CD4-positive, alpha-beta T cell treated with Interleukin-1 beta for 1 hour (primary cell): ENCODE measurements around the gene MYZAP.

Experiments used
- DNase-seq, 2 donors: peaks; one replicate each; pipeline ENCODE4 v3.0.0-alpha.2; 2020 to 2022

MYZAP gene

GRCh38 chr15:57565311-57565710 lies 26.4 kb upstream of the MYZAP start:
- DNase-seq: peak; percentile 51 to 67

DNA sequence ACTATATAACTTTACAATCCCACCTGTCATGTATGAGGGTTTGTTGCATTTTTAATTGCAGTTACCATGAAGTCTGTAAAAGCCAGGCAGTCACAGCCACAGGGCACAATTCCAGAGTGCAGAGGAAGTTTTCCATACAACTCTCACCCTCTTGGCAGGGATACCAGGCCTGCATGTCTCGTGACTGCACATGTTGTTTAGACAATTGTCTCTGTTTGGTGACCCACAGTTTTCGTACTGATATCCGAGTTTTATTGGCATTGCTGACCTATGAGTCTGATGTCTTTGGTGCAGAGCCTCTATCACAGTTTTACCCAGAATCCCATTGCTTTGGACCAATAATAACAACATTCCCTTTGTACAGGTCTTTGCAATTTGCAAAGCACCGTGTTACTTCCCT lies 24.9 kb upstream of the MYZAP start:
- DNase-seq: no peak

GRCh38 chr15:57567891-57568290 lies 23.8 kb upstream of the MYZAP start:
- DNase-seq: no peak

GRCh38 chr15:57568299-57568698 lies 23.4 kb upstream of the MYZAP start:
- DNase-seq: no peak

DNA sequence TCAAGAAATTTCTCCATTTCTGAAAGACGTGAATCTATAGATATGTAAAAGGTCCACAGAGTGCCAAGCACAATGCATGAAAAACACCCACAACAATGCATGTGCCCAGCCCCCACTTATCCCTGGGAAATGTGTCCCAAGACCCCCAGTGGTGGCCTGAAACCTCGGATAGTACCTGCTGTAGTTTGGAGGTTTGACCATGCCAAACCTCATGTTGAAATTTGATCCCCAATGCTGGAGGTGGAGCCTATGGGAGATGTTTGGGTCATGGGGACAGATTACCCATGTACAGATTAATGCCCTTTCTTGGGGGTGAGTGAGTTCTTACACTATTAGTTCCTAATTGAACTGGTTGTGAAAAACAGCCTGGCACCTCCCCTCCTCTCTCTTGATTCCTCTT lies 21.4 kb upstream of the MYZAP start:
- no peak for DNase-seq

DNA sequence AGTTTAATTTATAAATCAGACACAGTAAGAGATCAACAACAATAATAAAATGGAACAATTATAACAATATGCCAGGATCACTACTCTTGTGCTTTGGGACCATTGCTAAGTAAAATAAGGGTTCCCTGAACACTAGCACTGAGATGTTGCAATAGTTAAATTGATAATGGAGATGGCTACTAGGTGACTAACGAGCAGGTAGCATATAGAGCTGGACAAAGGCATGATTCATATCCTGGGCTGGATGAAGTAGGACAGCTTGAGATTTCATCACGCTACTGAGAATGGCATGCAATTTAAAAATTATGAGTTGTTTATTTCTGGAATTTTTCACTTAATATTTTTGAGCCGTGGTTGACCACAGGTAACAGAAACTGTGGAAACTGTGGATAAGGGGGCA lies 20.7 kb upstream of the MYZAP start:
- no peak for DNase-seq

GRCh38 chr15:57571725-57572124 lies 20.0 kb upstream of the MYZAP start:
- no peak for DNase-seq

GRCh38 chr15:57572468-57572867 lies 19.2 kb upstream of the MYZAP start:
- no peak for DNase-seq

GRCh38 chr15:57573151-57573550 lies 18.6 kb upstream of the MYZAP start:
- no peak for DNase-seq

- no peak for DNase-seq
These were observed 16.3 kb upstream of the MYZAP start for GRCh38 chr15:57575363-57575762.

DNA sequence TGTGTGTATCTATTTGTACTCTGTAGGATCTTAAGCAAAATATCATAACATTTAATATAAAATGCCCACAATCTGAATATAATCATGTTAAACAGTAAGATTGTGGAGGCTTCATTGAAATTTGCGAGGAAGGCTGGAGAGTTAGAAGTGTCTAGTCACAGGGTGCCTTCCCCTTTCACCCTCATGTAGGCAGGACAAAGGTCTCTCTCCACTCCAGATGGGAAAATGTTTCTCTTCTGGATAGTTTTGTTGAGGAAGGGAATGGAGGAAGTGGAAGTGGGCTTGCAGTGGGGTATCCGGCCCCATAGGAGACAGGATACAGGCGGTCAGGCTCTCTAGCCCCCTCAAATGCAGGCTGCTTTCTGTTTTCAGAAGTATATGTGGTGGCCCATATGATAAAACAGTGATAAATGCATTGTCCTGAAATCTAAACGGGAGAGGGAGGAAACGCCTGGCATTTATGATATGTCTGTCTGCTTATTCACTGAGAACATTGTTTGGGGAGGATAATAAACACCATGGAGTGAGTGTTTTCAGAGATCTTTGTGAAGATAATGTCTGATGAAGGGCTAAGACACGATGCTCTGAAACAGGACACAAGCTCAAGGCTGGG lies 13.3 kb upstream of the MYZAP start:
- DNase-seq: no peak

- no peak for DNase-seq
These were observed 11.3 kb upstream of the MYZAP start for GRCh38 chr15:57580428-57580827.

DNA sequence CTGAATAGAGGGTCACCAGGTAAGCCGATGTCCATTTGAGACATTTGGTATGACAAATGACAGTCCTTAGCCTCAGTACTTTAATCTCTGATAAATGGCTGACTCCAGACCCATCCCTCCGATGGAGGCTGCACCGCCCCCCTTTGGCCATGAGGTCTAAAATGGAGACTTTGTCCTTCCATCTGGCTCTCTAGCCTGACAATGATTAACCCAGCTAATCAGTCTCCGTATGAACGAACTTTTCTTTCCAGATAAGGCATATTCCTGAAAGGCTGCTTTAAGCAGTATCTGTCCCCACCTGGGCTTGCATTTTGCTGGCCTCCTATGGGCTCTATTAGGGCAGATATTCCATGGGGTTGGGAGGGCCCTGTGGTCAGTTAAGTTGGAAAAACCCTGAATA lies 10.8 kb upstream of the MYZAP start:
- no peak for DNase-seq

DNA sequence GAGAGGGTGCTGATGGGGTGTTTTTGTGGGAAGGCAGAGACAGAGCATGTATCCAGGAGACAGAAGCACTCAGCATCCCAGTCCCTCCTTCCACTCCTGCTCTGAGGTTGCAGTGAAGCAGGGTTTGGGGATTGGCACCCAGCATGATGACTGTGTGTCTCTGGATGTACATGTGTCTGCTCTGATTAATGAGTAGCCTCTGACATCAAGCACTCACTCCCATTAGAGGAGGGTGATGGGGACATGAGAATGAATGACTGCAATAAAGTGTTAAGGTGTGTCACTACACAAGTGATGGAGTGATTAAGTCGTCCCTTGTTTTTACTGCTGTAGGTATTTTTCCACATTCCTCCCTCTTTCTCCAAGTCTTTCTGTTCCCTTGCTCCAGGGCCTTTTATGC lies 9.6 kb upstream of the MYZAP start:
- DNase-seq: no peak

DNA sequence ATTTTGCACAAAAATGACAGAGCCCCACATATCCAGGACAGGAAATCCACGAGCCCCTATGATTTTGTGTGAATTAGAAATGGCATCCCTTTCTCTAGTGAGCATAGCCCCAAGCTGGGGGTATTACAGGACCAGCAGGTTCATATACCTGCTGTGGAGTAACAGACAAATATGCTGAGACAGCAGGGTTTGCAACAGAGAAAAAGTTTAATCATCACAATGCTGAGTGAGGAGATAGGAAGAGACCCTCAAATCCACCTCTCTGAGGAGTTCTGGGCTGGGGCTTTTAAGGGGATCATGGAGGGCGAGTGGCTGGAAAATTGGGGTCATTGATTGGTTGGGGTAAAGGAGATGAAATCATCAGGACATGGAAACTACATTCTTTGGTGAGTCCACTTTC lies 8.4 kb upstream of the MYZAP start:
- DNase-seq: no peak

GRCh38 chr15:57583720-57584119 lies 8.0 kb upstream of the MYZAP start:
- DNase-seq: no peak

GRCh38 chr15:57586661-57587424 lies 4.9 kb upstream of the MYZAP start:
- peak in 1 of 2 donors; percentile 4 for DNase-seq

DNA sequence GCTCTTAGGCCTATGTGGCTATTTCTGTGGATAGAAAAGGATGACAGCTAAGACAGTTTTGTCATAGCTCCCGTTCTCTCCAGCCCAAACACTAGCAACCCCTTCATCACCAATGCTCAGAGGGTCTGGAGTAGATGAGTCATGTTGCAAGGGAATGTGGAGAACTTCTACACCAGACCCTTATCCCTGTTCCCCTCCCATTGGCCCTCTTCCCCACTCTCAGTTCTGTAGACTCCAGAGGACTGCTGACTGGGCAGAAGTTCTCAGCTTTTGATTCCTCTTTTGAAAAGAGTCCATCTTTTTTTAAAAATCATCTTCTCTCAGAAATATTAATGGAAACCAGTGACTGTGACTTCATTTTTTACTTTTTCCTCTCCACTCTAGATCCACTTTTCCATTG lies 2.4 kb upstream of the MYZAP start:
- no peak for DNase-seq

DNA sequence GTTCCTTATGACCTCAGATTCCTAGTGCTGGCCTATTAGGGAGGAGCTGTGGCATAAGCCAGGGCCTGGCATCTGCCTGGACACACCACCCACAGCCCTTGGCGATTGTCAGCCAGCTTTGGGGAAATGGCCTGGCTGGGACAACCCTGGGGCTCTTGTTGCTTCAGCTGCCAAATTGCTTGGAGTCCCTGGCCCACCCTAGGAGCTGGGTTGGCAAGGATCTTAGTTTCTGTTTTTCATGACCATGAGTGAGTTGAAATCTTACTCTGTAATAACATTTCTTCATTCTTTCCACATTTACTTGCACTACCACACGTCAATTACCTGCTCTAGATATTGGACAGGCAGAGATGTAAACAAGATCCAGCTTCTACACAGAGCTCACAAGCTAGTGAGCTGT lies 1.9 kb upstream of the MYZAP start:
- DNase-seq: no peak

DNA sequence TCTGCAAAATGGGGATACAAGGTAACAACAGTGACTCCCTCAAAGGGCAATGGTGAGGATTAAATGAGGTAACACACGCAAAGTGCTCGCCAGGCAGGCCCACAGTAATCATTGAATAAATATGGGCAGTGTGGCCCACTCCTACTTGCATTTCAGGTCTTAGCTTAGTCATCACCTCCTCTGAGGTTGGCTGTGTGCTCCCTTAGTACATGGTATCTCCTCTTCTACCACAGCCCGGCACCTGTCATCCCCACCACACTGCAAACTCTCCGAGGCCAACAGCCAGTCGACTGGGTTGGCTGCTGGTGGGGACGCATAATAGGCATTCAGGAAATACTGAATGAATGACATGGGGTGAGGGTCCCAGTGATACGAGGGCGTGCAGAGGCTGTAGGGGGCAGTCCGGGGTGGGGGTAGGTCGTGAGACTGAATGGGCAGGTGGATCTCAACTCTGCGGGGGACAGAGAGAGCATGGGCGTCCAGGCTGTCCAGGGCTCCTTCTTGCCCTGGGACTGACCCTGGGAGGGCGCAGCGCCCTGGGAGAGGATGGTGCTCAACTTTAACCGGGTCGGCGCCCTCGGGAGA lies 375 bp upstream of the MYZAP start:
- no peak for DNase-seq

DNA sequence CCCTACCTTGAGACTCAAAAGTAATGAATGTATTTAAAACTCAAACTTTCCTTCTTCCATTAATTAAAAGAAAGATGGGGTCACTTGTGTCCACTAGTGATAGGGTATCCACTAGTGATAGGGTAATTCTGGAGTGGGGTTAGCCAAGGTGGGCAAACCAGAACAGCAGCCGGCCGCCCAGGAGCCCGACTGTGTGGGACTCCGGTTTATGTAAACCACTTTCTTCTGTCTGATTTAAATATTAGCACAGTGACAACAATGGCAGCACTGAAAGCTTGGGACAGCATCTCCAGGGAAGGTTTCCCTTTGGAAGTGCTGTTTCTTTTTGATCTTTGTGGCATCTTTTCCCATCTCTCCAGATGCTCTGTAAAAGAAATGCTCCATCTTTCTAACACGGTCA lies 722 bp downstream of the MYZAP start:
- DNase-seq: no peak

DNA sequence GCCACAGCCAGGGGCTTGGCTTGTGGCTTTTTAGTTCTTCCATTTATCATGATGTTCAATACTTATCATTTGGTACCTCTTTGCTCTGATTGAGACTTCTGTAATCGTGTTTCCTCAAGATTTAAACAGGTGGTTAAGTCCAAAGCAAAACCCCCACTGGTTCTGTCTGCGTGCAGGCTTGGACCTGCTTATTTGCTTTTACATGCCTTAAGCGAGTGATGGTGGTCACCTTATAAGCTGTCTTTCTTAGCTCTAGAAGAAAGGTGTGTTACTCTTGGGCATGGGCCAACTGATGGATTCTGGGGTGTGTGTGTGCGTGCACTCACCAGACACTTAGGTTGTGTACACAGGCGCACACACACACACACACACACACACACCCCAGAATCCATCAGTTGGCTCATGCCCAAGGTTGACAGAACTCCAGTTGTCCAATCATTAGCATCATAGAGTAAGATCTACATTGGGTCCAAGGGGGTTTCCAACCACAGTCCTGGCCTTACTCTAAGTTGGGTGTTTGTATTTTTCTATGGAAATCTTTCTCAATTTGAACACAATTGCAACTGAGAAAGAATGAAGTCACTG lies 1.2 kb downstream of the MYZAP start:
- no peak for DNase-seq

GRCh38 chr15:57594479-57594878 lies 2.8 kb downstream of the MYZAP start:
- DNase-seq: no peak
